C4-2B (cell line): ENCODE data around the gene PIN4.

Experiments
- CTCF ChIP-seq: fragments of 450-650 bp; conservative IDR thresholded peaks from 2 replicates; pipeline ENCODE4 v1.5.1; 2017; ENCODE audit warnings: mild to moderate bottlenecking
- ZFX ChIP-seq: fragments of 450-650 bp; IDR thresholded peaks from 2 replicates; pipeline ENCODE4 v1.6.1; 2017

GRCh38 chrX:72176981-72177380 lies 4.6 kb upstream of the PIN4 start:
- TF ChIP-seq CTCF (no peak), ZFX (no peak)
